HG03575 (cell line): ENCODE data around the gene NEU2.
"Not testable (repeated sequence)": the region's sequence is repeated elsewhere in the genome, so short reads cannot be mapped to it uniquely, and the experiment has no call there.

Source experiments
- ATAC-seq: cut with Tn5 transposase; IDR thresholded peaks from one replicate; pipeline ENCODE4 v1.9.1; 2021; ENCODE audit not compliant: unreplicated experiment, insufficient number of reproducible peaks, low FRiP score; ENCODE audit errors: extremely low read depth

The NEU2 gene

GRCh38 chr2:233007739-233008138, 24.7 kb upstream of the NEU2 start:
- ATAC-seq, result no peak

GRCh38 chr2:233009661-233010060, 22.8 kb upstream of the NEU2 start:
- no peak for ATAC-seq

DNA sequence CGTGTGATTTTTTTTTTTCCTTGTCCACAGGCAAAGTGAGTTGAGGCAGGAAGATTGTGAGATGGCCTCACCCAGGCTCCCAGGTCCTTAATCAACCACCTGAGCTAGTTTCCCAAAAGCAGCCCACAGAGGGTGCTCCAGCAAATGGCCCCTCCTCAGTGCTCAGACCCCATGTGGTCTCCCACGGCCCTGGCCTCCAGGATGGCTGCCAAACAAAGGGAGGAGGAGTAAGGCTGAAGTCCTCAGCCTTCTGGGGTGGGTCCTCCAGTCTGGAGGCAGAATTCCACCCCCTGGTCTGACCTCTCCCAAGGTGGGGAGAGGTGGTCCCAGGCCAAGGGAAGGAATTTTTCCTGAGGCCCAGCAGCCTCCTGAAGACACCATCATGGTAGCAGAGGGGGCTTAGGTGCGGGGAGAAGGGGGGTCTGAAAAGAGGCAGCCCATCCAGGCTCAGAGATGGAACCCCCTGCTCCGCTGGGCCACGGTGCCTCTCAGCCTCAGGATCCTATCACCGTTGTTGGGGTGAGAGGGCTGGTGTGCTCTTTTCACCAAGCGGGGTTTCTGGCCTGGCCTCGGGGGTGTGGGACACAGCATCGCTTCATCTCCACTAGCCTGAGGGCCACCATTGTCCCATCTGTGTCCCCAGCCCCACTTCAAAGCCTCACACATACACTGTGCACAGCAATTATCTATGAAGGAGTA, 21.8 kb upstream of the NEU2 start:
- no peak for ATAC-seq

DNA sequence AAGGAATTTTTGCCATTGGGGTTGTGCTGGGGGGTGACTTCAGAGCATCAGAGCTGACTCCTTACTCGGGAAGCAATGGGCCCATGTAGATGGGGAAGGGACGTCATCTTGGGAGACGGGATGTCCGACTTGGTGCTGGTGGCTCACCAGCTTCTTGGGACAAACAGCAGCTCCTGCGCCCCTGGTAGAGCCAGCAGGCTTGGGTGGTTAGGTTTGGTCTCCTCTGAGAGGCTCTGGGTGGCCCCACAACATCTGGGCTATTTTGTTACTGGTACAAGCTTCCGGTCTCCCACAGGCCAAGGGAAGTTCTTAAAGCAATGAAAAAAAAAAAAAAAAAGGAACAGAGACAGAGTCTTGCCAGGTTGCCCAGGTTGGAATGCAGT, 21.2 kb upstream of the NEU2 start:
- ATAC-seq, result no peak

DNA sequence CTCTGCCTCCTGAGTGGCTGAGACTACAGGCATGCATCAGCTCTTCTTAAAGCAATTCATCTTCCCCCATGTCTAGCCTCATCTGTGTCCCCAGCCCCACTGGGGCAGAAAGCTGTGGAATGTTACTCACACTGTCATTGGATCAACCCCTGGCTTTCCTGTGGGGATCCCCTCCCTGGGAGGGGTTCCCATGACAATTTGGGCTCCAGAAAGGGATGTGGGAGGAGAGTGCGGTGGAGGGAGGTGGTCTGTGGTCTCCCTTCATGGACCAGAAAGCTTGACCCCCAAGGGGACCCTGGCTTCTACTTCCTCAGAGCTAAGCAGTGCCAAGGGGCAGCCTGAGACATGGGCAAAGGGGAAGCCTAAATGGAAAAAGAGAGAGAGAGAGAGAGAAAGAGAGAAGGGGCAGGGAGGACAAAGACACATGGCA, 20.8 kb upstream of the NEU2 start:
- no peak for ATAC-seq

DNA sequence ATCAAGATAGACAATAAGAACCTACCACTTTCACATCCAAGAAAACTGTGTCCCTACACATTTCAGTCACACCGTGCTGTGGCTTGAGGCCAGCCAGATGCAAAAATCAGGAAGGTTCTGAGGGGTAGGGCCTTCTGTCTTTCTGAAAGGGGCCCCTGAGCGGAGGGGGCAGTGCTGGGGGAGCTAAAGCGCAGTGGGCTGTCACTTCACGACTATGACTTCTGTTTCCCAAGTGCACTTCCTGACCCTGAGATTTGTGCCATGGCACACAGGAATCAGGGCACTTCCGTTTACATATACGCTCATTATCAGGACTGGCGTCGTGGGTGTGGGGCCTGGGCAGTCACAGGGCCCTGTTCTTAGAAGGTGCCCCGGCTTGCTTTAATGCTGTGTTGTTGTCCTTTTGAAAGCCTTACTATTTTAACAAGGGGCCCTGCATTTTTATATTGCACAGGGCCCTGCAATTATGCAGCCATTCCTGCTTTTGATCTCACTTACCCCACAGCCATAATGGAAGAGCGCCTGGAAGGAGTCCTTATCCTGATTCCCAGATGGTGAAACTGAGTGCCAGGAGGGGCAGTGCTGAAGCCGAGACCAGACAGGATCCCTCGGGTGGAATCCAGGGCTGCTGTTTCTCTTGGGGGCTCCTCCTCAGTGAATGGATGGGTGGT, 20.0 kb upstream of the NEU2 start:
- no peak for ATAC-seq

DNA sequence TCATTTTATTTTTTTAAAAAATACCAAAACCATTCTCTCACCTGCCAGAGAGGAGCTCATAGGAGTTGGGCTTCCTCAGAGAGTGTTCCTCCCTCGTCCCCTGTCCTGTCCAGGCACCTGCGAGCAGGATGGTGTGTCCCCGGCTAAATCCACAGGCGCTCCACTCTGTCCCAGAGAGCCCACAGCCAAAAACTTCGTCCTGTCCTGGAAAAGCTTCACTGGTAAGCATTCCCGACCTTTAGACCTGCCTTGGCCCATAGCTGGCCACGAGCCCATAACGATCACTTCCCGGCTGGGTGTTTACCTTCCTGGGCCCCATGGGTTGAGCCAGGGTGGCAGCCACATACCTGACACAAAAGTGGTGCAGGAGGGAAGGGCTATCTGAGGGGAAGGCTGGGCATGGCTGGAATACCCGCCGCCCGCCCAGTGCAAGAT, 19.4 kb upstream of the NEU2 start, which contains the start of gene NGEF:
NGEF (minus strand) TSS at position 230 of the 435 bp plus-strand sequence. CDS start 38,366 bp downstream, outside the sequence.
- no peak for ATAC-seq

DNA sequence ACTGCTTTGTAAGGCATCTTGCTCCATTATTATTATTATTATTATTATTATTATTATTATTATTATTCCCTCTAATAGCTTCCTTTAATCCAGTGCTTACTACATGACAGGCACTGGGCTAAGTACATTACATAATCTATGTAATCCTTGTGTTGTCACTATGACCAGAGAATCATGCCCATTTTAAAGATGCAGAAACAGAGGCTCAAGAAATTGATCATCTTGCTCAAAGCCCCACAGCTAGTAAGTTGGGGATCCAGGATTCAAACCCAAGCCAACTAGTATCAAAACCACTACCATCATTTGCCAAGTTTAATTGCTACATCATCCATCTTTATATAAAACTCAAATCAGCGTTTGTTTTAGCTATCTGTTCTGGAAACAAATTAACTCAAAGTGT, 18.8 kb upstream of the NEU2 start:
- ATAC-seq, result no peak

- no peak for ATAC-seq
These were observed 17.3 kb upstream of the NEU2 start for GRCh38 chr2:233015019-233015645.

DNA sequence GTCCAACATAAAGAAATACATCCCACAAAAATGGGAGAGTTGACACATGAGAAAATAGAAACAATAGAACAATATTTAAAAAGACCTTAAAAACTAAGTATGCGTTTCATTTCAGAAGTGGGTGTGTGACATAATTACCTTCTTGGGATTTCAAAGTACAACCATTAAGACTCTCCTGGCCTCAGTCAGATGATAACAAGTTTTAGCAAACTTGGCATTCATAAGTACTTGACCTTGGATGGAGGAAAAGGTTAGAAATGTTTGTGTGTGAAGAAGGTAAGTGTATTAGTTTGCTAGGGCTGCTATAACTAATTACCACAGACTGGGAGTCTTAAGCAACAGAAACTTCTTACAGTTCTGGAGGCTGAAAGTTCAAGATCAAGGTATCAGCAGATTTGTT, 14.5 kb upstream of the NEU2 start:
- ATAC-seq, result no peak

GRCh38 chr2:233019610-233020009, 12.9 kb upstream of the NEU2 start:
- ATAC-seq, result not testable (repeated sequence)

DNA sequence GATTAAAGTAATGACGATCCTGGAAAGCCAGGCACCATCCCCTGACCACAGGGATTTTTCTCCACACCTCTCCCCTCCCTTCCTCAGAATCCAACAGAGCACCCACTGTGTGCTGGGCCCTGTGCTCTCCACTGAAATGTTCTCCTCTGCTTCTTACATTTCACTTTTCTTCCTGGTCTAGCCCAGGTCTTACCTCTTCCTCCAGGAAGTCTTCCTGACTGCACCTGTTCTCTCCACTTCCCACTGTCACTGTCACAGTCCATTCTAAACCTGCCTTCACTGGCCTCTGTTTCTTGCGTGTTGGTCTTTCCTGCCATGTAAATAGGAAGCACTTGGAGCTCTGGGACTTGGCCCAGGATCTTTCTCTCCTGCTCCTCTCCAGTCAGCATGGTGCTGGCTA, 12.0 kb upstream of the NEU2 start:
- no peak for ATAC-seq

DNA sequence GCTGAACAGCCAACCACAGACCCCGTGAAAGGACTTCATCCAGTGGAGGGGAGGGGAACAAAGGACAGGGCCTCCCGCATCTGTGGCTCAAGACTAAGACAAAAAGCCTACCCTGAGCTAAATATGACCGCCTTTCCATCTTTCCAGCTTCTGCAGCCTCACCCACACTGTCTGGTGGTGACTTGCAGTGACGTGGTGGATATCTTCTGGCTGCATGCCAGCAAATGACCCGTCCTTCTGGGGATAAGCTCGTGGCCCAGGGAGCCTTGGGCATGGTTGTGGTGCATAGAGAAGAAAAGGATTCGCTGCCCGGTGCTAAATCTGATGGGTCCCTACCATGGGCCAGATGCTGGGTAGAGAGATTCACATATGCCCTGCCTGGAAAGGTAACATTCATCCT, 10.7 kb upstream of the NEU2 start:
- no peak for ATAC-seq

- ATAC-seq, result no peak
These were observed 9.9 kb upstream of the NEU2 start for GRCh38 chr2:233022561-233022960.

- ATAC-seq, result no peak
These were observed 9.3 kb upstream of the NEU2 start for GRCh38 chr2:233023007-233023760.

DNA sequence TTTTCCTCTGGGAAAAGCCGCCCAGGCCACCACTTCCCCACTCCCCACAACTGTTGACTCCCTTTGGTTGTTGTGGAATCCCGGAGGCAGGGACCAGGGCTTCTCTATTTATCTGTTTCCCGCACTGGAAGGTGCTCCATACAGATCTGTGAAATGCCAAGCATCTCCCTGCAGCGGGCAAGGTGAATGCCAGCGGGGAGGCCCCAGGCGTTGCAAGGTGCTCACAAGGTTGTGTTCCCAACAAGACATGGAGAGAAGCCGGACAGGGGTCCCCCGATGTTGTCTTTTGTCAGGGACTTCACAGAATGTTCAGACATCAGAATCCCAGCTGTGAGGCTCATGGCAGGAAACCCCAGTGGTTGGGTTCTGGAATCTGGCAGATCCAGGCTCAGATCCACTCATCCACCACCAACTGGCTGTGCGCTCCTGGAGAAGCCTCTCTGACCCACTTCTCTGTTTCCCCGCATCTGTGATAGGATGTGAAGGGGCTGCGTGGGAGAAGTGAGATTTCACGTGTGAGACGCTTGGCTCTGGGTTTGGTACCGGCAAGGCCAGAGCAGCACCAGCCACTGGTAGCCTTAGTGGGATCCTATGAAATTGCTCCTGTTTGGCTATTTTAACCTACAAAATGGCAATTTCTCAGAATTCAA, 8.6 kb upstream of the NEU2 start:
- no peak for ATAC-seq

- no peak for ATAC-seq
These were observed 6.8 kb upstream of the NEU2 start for GRCh38 chr2:233025706-233026105.

GRCh38 chr2:233026198-233026813, 6.2 kb upstream of the NEU2 start:
- no peak for ATAC-seq

- ATAC-seq, result no peak
These were observed 3.2 kb upstream of the NEU2 start for GRCh38 chr2:233029321-233029720.
